ENCODE data around the gene ERP27. TPM values are rescaled to one million over a fixed set of nuclear protein-coding genes. Genes with fewer than 3 reads are reported as not detected.

ERP27 gene
- total RNA-seq, 1 experiment from 2014 or later = 2.3 TPM

DNA sequence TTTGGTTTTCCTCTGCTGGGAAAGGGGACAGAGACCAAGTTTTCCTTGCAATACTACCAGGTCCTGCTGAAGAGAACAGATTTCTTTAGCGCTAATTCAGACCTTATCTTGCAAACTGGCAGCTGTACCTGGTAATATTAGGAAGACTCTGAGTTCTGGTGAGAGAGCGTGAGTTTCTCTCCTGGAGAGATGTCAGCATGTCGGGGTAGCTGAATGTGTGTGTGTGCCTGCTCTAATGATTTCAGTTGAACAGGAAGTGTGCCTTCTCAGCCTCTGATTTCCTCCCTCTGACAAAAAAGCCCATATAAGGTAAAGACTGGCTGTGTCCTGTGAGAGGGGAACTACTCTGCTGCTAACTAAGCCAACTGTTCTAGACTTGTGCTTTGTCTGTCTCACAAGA lies 10.3 kb upstream of the ERP27 start:
- H3K36me3 Mint-ChIP-seq (ENCODE audit: insufficient read depth, unreplicated experiment) = no peaks in the 10 kb centered on the region
- CTCF ChIA-PET = no interaction called here
- H3K27ac Mint-ChIP-seq (ENCODE audit: unreplicated experiment) = peak overlapping the region; percentile 87
- peak; percentile 41 for DNase-seq
- H3K4me3 Mint-ChIP-seq (ENCODE audit: low read depth, unreplicated experiment) = peak overlapping the region; percentile 21
- intact Hi-C loops (cut with micrococcal nuclease; ENCODE audit: unreplicated experiment) = no loop called here
- H3K4me1 Mint-ChIP-seq (ENCODE audit: low read depth, unreplicated experiment) = peaks cover 62% of the 10 kb centered on the region
- no peaks in the 10 kb centered on the region for H3K9me3 Mint-ChIP-seq (ENCODE audit: low read depth, unreplicated experiment)
- no peaks in the 10 kb centered on the region for H3K27me3 Mint-ChIP-seq (ENCODE audit: unreplicated experiment)
- TF ChIP-seq, protein P1, sequence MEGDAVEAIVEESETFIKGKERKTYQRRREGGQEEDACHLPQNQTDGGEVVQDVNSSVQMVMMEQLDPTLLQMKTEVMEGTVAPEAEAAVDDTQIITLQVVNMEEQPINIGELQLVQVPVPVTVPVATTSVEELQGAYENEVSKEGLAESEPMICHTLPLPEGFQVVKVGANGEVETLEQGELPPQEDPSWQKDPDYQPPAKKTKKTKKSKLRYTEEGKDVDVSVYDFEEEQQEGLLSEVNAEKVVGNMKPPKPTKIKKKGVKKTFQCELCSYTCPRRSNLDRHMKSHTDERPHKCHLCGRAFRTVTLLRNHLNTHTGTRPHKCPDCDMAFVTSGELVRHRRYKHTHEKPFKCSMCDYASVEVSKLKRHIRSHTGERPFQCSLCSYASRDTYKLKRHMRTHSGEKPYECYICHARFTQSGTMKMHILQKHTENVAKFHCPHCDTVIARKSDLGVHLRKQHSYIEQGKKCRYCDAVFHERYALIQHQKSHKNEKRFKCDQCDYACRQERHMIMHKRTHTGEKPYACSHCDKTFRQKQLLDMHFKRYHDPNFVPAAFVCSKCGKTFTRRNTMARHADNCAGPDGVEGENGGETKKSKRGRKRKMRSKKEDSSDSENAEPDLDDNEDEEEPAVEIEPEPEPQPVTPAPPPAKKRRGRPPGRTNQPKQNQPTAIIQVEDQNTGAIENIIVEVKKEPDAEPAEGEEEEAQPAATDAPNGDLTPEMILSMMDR (IDR thresholded peaks at IDR 0.05; ENCODE audit: unreplicated experiment) = no peak
- no TSS peak for BruUV-seq (replicated peaks)

DNA sequence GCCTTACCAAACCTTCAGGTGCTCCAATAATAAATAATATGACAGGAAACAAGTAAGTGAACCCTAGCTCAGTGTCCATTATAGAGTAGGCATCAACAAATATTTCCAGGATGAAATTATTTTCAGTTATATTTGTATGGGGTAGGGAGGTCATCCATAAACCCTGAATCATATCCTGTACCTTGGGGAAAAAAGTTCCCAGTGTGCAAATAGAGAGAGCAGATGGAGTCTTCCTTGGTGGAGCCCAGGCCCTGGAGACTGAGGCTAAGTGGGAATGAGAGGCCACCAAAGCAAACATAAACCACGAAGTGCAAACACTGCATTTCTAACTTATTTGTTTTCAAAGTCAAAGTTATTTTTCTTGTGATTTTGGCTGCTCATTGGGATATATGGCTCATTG lies 8.5 kb upstream of the ERP27 start:
- Mint-ChIP-seq H3K27me3 (ENCODE audit: unreplicated experiment) (no peaks in the 10 kb centered on the region), H3K9me3 (ENCODE audit: low read depth, unreplicated experiment) (no peaks in the 10 kb centered on the region), H3K27ac (ENCODE audit: unreplicated experiment) (no peak overlapping the region), H3K4me3 (ENCODE audit: low read depth, unreplicated experiment) (no peak overlapping the region), H3K36me3 (ENCODE audit: insufficient read depth, unreplicated experiment) (peaks cover 4% of the 10 kb centered on the region), H3K4me1 (ENCODE audit: low read depth, unreplicated experiment) (peaks cover 51% of the 10 kb centered on the region)
- CTCF ChIA-PET = no interaction called here
- intact Hi-C loops (cut with micrococcal nuclease; ENCODE audit: unreplicated experiment) = no loop called here
- TF ChIP-seq, protein P1 (IDR thresholded peaks at IDR 0.05; ENCODE audit: unreplicated experiment) = no peak
- no peak for DNase-seq
- no TSS peak for BruUV-seq (replicated peaks)

DNA sequence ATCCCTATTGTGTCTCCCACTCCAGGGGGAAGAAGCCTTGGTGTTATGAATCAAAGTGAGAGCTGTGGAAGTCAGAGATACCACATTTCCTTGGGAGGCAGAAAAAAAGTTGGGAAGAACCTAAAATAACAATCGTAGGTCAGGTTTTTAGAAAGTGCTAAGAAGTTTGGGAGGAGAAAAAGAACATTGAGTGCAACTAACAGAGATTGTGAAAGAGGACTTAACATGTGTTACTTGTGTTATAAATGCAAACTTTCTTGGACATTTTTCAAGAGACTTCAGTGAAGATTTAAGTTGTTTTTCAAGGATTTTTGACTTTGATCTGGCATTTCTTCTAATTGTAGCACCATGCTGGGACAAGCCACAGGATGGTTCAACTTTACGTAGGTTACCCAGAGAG lies 7.8 kb upstream of the ERP27 start:
- CTCF ChIA-PET = no interaction called here
- intact Hi-C loops (cut with micrococcal nuclease; ENCODE audit: unreplicated experiment) = no loop called here
- Mint-ChIP-seq H3K27ac (ENCODE audit: unreplicated experiment) (no peak overlapping the region), H3K4me3 (ENCODE audit: low read depth, unreplicated experiment) (no peak overlapping the region), H3K9me3 (ENCODE audit: low read depth, unreplicated experiment) (no peaks in the 10 kb centered on the region), H3K36me3 (ENCODE audit: insufficient read depth, unreplicated experiment) (peaks cover 4% of the 10 kb centered on the region), H3K27me3 (ENCODE audit: unreplicated experiment) (no peaks in the 10 kb centered on the region), H3K4me1 (ENCODE audit: low read depth, unreplicated experiment) (peaks cover 44% of the 10 kb centered on the region)
- TF ChIP-seq, protein P1 (IDR thresholded peaks at IDR 0.05; ENCODE audit: unreplicated experiment) = no peak
- no peak for DNase-seq
- BruUV-seq (replicated peaks) = no TSS peak

DNA sequence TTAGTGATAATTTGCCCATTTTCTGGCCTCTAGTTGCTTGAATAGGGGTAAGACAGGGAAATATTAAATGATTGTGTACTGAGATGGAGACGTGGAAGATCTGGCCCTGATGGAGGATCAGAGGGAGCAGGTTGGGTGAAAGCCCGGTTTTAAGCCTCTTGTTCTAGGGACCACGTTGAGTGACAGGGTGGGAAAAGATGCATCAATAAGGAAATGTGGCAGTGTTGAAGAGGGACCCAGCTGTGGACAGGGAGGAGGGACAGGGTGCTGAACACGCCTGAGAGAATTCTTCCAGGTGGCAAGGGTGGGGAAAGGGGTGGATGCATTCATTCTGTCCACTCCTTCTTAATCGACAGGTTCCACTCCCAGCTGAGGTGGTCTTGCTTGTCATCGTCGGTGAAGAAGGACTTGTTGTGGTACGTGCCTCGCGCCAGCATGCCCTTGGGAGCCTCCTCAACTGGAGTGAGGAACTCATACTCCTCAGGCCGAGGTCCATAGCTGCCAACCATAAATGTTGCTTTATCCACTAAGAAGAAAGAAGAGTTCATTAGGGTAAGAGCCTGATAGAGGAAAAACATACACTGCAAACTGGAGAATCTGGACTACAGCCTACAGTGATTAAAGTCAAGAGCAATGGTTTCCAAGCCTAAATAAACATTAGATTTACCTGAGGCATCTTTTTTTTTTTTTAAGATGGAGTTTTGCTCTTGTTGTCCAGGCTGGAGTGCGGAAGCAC lies 4.0 kb upstream of the ERP27 start:
- intact Hi-C loops (cut with micrococcal nuclease; ENCODE audit: unreplicated experiment) = no loop called here
- CTCF ChIA-PET = no interaction called here
- Mint-ChIP-seq H3K27me3 (ENCODE audit: unreplicated experiment) (no peaks in the 10 kb centered on the region), H3K4me1 (ENCODE audit: low read depth, unreplicated experiment) (peaks cover 11% of the 10 kb centered on the region), H3K4me3 (ENCODE audit: low read depth, unreplicated experiment) (no peak overlapping the region), H3K36me3 (ENCODE audit: insufficient read depth, unreplicated experiment) (peaks cover 4% of the 10 kb centered on the region), H3K9me3 (ENCODE audit: low read depth, unreplicated experiment) (no peaks in the 10 kb centered on the region), H3K27ac (ENCODE audit: unreplicated experiment) (no peak overlapping the region)
- DNase-seq = no peak
- TSS peak; percentile 32 for BruUV-seq (replicated peaks)
- TF ChIP-seq, protein P1 (IDR thresholded peaks at IDR 0.05; ENCODE audit: unreplicated experiment) = no peak

Measured in Calu3 (cell line).